GM18511 (cell line): ENCODE data around the gene MAGI1.

Experiments
- ATAC-seq: cut with Tn5 transposase; IDR thresholded peaks from one replicate; pipeline ENCODE4 v1.9.1; 2021; ENCODE audit warnings: mild to moderate bottlenecking, moderate library complexity; ENCODE audit not compliant: unreplicated experiment

Gene MAGI1

DNA sequence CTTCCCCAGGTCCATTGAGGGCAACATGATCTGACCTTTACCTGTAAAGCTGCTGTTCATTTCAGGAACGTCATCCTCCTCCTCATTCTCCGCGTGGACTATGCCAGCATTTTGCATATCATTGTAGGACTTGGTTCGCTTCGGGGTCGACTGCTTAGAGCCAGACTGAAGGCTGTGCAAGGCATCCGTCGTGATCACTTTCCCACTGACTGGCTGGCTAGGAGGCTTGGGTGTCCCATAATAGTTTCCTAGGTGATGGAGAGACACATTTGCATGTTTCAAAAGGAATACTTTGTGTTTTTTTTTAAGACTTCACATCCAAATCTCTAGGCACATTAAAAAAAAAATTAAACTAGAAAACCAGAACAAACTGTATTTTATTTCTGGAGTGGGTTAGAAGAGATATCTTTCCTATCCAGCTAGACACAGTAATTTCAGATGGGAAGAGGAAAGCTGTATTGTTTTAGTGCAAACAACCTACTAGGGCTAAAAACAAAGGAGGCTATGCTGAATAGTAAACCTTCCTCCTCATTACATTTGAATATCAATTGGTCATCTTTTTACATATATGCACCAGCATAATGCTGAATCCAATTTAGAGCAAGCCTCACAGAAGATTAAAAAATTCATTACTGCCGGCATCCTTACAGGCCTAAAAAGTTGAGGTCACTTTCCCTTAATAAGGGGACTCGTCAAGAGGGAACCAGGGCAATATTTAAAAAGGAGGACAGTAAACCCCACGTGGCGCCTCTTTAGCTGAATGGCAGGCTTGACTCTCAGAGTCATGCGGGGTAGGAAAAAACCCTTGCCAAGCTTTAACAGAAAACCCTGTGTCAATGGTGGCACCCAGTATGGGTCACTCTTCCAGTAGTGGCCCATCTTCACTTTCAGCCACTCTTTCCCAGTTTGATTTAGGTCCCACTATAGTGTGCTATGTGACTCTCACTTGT lies 559.9 kb downstream of the MAGI1 start:
- ATAC-seq, result no peak

- no peak for ATAC-seq
Observed at GRCh38 chr3:65473736-65474135, 565.0 kb downstream of the MAGI1 start.

GRCh38 chr3:65472501-65472900 lies 566.2 kb downstream of the MAGI1 start:
- ATAC-seq, result no peak

- no peak for ATAC-seq
Observed at GRCh38 chr3:65466300-65466988, 572.3 kb downstream of the MAGI1 start.

- no peak for ATAC-seq
Observed at GRCh38 chr3:65449841-65450428, 588.8 kb downstream of the MAGI1 start.

GRCh38 chr3:65448120-65448519 lies 590.6 kb downstream of the MAGI1 start:
- ATAC-seq, result no peak

- no peak for ATAC-seq
Observed at GRCh38 chr3:65445573-65446169, 593.0 kb downstream of the MAGI1 start.

- no peak for ATAC-seq
Observed at GRCh38 chr3:65444447-65444815, 594.3 kb downstream of the MAGI1 start.

GRCh38 chr3:65443739-65444446 lies 594.8 kb downstream of the MAGI1 start:
- ATAC-seq, result no peak

- no peak for ATAC-seq
Observed at GRCh38 chr3:65439641-65440284, 599.0 kb downstream of the MAGI1 start.

GRCh38 chr3:65438612-65439011 lies 600.1 kb downstream of the MAGI1 start:
- no peak for ATAC-seq

GRCh38 chr3:65438096-65438495 lies 600.6 kb downstream of the MAGI1 start:
- ATAC-seq, result no peak

- ATAC-seq, result no peak
Observed at GRCh38 chr3:65436580-65436979, 602.1 kb downstream of the MAGI1 start.

DNA sequence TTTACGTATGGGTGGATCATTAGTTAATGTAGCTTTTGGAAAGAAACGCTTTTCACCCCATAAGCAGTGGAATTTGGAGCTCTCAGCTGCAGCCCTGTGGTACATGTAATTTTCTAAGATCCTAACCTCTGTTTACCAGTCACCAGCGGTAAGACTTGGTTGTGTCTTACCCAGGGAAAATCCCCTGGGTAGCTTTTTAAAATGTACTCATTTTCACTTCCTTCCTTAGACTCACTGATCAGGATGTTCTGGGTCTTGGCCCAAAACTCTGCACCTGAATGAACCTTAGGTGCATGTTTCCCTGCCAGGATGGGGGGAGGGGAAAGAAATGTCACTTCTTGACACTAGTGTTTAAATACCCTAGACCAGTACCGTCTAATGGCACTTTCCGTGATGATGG lies 605.2 kb downstream of the MAGI1 start:
- no peak for ATAC-seq

GRCh38 chr3:65432388-65433003 lies 606.2 kb downstream of the MAGI1 start:
- no peak for ATAC-seq

DNA sequence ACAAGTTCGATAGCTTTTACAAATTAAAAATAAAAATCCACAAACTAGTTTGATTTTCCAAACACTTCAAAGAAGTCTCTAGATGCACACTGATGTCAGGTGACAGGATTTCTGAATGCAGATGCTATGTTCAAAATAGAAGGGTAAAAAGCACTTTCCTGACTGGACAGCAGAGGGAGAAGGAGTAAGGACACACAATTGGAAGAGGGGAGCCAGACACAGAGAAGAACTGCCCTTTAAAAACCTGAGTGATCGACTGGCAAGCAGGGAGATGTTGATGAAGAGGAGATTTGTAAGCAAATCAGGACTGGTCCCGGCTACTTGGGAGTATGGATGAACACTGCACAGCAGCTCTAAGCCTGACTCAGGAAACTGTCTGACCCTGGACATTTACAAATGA lies 612.8 kb downstream of the MAGI1 start:
- ATAC-seq, result no peak

GRCh38 chr3:65422154-65422553 lies 616.6 kb downstream of the MAGI1 start:
- no peak for ATAC-seq

GRCh38 chr3:65419233-65419632 lies 619.5 kb downstream of the MAGI1 start:
- no peak for ATAC-seq

DNA sequence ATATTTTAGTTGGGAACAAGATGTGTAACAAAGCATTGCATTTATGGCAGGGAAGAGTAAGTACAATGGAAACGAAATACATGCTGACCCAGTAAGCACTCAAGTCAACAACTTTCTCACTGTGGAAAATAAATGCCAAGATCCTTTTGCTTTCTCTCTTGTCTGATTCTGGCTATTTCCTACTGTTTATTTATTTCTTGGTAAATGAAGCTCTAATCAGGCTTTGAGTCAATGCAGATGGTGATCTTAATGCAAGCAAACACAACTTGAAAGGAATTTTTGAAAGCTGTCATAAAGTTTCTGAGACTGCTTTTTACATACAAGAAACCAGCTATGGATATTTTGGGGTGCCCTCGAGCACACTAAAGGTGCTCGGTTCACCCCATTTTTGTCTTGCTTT lies 624.8 kb downstream of the MAGI1 start:
- no peak for ATAC-seq

GRCh38 chr3:65412588-65412987 lies 626.1 kb downstream of the MAGI1 start:
- no peak for ATAC-seq
